AG08396 (cell line): Measurements from ENCODE around the gene LMF1.
"Not testable (repeated sequence)": the region's sequence is repeated elsewhere in the genome, so short reads cannot be mapped to it uniquely, and the experiment has no call there.

ENCODE experiments used
- DNase-seq: peaks from one replicate; pipeline ENCODE4 v3.0.0; 2012; ENCODE audit warnings: low spot score, mixed read lengths

The LMF1 gene

GRCh38 chr16:970386-970765 lies 408 bp downstream of the LMF1 start:
- no peak for DNase-seq

DNA sequence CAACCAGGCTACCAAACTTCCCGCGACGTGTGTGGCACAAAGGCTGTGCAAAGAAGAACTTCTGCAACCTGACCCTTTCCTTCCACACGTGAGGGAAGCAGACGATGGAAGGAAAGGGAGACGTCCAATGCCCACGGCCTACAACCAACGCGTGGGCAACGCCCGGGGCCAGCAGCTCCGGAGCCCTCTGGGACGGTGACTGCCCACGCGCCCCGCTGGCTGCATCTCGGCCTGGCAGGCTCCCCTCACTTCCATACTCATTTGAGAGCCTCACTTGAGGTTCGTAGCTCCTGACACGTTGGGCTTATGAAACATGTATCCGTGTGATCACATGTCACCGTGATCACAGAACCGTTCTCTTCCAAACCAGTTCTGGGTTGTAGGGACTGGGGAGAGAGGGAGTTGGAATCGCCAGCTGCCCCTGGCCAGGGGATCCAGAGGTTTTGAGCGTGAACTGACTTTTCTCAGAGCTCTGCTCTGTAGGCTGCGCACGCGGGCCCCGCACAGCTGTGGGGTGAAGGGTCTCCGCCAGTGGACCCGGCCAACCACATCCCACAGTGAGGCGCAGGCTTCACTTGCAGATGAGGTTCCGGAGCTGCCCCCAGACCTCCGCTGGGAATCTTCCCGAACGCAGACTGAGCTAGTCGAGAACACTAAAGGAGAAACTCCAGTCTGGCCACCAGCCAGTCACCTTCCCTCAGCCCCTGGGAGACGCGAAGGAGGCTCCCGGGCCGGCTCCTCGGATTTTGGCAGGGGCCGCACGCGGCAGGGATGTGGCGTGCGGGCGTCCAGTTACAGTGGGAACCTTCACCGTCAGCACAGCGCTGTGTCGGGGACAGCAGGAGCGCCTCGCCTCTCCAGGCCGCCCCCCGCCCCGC lies 1.0 kb downstream of the LMF1 start:
- DNase-seq = peak; percentile 74

DNA sequence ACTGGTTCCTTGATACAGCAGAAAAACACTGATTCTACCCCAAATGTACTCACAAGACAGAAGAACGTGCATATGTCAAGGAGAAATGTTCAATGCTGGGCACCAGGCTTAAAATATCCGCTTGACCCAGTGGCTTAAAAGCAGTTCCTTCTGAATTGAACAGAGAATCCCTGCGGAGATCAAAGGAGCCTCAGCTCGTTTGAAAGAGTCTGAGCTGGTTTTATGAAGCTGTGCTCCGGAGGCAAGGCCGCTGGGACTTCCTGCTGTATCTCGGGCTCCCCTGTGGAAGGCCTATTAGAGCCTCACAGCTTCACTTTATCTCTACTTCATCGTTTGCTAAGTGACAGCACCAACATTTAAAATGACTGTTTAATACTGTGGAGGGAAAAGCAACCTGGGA lies 2.2 kb downstream of the LMF1 start:
- DNase-seq = no peak

GRCh38 chr16:967546-968295 lies 3.1 kb downstream of the LMF1 start:
- no peak for DNase-seq

GRCh38 chr16:967077-967541 lies 3.7 kb downstream of the LMF1 start:
- no peak for DNase-seq

- DNase-seq = no peak
These were observed 4.3 kb downstream of the LMF1 start for GRCh38 chr16:966505-966904.

GRCh38 chr16:966035-966434 lies 4.7 kb downstream of the LMF1 start:
- DNase-seq = no peak

GRCh38 chr16:965487-965886 lies 5.3 kb downstream of the LMF1 start:
- no peak for DNase-seq

- no peak for DNase-seq
These were observed 5.8 kb downstream of the LMF1 start for GRCh38 chr16:965036-965395.

DNA sequence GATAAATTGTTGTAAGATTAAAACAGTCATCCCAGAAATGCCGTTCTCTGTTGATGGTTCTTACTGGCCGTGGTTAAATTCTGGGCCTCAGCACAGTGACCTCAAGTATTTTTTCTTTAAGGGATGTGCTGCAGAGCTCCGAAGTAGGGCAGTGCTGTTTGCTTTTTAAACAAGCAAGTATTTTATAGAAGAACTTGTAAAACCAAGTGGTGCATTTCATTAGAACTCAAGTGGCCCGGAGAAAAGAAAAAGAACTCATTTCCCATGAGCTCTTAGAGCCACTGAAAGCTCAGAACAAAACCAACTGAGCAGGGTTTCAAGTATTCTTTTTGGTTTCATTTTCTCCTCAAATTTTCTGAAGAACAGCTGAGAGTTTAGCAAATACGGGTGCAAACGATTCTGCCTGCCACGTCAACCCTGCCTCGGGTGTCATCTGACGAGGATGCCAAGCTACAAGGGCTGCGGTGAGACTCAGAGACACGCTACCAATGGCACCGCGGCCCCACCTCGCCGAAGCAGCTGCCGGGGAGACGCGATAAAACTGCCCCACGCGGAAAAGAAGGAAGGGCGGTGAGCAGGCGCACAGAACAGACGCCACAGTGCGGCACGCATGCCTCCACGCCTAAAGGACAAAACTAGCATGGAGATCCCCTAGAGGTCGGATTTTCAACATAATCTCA lies 6.3 kb downstream of the LMF1 start:
- DNase-seq = no peak

DNA sequence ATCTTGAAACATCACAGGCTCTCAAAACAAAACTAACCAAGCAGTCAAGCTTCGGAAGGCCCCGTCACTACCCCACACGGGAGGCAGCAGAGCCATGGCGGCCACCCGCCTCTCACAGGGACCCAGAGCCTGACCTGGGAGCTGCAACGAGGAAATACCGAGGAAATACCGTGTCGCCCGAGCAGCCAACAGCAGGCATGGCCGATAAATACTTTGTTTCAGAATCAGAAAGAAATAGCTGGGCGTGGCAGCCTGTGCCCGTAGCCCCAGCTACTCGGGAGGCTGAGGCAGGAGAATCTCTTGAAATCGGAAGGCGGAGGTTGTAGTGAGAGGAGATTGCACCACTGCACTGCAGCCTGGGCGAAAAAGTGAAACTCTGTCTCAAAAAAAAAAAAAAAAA lies 6.9 kb downstream of the LMF1 start:
- no peak for DNase-seq

GRCh38 chr16:962901-963814 lies 7.6 kb downstream of the LMF1 start:
- no peak for DNase-seq

DNA sequence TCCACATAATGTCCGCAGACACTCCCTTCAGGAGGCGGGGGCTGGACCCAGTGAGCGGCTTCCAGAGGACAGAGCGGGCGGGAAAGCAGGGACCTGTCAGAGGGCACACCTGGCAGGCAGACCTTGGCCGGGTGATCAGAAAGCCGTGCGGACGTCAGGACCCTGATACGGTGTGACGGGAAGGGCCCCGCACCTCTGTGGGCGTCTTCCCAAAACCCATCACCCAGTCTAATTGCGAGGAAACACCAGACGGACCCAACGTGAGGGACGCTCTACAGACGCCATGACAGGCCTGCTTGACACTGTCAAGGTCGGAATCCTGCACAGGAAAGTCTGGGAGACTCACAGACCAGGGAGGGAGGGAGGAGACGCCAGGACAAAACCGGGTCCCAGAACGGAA lies 8.4 kb downstream of the LMF1 start:
- DNase-seq = no peak

DNA sequence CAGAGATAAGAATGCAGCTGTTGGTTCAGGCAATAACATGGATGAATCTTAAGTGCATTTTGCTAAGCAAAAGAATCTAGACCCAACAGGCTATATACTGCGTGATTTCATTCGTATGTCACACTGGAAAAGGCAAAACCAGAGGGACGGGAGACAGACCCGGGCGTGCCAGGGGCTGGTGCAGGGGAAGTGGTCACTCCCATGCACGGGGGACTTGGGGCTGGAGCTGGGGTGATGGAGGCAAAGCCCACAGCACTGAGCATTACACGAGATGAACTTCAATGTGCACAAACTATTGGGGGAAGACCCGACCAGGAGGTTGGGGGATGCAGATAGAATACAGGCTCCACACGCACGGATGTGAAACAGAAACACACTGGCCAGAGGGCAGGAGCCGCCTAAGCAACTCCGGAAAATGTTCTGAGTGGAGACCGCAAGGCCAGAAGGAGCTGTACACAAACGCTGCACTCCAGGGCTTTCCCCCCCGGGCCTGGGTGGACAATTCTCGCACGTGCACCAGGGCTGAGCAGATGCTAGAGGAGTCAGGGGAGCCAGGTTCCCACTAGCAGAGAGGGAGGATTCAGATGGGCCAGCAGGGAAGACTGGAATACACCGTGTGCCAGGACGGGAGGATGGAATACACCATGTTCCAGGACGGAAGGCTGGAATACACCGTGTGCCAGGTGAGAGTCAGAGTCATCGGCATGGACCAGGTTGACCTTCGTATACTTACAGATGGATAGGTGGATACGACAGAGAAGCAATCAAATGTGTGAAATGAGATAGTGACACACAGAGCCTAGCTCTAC lies 11.3 kb downstream of the LMF1 start:
- DNase-seq = no peak

DNA sequence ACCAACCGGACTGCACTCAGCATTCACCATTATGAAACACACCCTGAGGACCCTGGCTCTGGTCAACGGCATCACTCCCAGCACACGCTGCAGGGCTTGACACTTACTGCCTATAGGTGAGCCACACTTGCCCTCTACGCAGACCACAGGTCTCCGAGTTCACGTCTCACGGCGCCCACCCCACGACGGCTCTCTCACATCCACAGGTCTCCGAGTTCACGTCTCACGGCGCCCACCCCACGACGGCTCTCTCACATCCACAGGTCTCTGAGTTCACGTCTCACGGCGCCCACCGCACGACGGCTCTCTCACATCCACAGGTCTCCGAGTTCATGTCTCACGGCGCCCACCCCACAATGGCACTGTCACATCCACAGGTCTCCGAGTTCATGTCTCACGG lies 15.0 kb downstream of the LMF1 start:
- not testable (repeated sequence) for DNase-seq

DNA sequence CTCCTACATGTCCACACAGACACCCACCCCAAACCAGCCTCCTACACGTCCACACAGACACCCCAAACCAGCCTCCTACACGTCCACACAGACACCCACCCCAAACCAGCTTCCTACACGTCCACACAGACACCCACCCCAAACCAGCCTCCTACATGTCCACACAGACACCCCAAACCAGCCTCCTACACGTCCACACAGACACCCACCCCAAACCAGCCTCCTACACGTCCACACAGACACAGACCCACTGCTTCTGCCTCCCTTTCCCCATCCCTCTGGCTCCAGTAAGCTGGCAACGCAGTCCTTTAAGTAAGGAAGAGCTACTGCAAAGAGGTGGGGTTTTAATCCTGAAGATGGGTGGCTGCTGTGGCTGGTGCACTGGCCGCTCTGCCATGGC lies 17.0 kb downstream of the LMF1 start:
- not testable (repeated sequence) for DNase-seq

- DNase-seq = no peak
These were observed 18.5 kb downstream of the LMF1 start for GRCh38 chr16:952321-952720.

- peak; percentile 36 for DNase-seq
These were observed 19.0 kb downstream of the LMF1 start for GRCh38 chr16:951660-952301.

DNA sequence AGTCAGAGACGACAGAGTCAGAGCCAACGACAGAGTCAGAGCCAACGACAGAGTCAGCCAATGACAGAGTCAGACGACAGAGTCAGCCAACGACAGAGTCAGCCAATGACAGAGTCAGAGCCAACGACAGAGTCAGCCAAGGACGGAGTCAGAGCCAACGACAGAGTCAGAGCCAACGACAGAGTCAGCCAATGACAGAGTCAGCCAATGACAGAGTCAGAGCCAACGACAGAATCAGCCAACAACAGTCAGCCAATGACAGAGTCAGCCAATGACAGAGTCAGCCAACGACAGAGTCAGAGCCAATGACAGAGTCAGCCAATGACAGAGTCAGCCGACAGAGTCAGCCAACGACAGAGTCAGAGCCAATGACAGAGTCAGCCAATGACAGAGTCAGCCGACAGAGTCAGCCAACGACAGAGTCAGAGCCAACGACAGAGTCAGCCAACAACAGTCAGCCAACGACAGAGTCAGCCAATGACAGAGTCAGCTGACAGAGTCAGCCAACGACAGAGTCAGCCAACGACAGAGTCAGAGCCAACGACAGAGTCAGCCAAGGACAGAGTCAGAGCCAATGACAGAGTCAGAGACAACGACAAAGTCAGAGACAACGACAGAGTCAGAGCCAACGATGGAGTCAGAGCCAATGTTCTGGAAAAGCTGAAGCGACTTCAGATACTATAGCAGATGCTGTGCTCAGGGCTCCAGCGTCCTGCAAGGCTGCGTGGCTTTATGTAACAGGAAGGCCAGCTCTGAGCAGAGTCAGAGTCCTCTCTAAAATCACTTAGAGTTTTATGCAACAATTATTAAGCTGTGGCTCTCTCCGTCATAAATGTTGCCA lies 19.8 kb downstream of the LMF1 start:
- DNase-seq = not testable (repeated sequence)
